ENCODE data around the gene ATF6. TPM values are rescaled to one million over a fixed set of nuclear protein-coding genes. Genes with fewer than 3 reads are reported as not detected.

Gene ATF6
- total RNA-seq, 1 donor from 2014 or later, result 38.6 TPM

DNA sequence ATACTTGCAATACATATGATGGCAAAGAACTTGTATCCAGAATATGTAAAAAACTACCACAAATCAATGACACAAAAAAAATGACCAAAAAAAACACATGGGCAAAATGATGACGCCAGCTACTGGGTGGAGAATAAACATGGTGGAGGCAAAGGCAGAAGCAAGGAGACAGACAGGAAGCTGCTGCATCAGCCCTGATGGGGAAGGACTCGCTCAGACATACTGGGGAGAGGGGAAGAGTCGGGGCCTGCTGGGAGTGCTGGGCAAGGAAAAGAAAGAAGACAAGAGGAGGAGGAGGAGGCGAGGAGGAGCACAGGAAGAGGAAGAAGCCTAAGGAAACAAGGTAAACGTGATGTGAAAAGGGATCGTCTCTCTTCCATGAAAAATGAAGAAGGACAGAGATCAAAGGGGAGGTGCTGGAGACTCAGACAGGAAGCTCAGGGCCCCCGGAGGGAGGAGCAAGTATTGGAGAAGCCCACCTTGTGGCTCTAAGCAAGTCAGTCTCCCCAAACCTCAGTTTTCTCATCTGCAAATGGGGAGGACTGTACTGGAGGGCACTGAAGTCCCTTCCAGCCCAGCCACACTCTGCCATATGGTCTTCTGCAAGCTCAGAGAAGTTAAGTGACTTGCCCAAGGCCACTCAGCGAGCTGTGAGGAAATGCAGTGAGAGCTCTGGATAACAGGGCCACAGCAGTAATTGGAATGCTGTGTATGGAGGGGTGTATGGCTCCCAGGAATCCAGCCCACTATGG, 233.4 kb downstream of the ATF6 start:
- TF ChIP-seq, protein P1, sequence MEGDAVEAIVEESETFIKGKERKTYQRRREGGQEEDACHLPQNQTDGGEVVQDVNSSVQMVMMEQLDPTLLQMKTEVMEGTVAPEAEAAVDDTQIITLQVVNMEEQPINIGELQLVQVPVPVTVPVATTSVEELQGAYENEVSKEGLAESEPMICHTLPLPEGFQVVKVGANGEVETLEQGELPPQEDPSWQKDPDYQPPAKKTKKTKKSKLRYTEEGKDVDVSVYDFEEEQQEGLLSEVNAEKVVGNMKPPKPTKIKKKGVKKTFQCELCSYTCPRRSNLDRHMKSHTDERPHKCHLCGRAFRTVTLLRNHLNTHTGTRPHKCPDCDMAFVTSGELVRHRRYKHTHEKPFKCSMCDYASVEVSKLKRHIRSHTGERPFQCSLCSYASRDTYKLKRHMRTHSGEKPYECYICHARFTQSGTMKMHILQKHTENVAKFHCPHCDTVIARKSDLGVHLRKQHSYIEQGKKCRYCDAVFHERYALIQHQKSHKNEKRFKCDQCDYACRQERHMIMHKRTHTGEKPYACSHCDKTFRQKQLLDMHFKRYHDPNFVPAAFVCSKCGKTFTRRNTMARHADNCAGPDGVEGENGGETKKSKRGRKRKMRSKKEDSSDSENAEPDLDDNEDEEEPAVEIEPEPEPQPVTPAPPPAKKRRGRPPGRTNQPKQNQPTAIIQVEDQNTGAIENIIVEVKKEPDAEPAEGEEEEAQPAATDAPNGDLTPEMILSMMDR (IDR thresholded peaks at IDR 0.05; ENCODE audit: insufficient read depth, low read length, poor library complexity, severe bottlenecking), result no peak
- Histone ChIP-seq H3K36me3 (ENCODE audit: control insufficient read depth, insufficient read depth, low read length) (no peaks in the 10 kb centered on the region), H3K4me3 (ENCODE audit: low read depth, low read length) (no peak overlapping the region), H3K27me3 (ENCODE audit: control insufficient read depth, insufficient read depth, low read length) (no peaks in the 10 kb centered on the region)
- no peak for DNase-seq (ENCODE audit: low read depth)

DNA sequence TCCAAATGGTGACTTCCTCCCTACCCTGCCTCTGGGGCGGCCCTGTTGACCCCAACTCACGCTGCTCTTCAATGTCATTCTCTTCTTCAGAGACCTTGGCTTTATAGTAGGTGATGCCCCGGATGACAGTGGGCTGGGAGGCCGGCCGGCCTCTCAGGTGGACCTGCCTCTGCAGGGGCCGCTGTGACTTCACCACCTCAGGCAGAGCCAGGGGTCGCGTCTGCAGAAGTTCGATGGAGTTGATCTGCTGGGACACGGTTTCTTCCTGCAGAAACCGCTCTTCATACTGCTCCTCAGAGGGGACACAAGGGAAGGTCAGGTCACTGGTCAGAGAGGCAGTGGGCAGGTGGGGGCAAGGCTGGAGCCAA, 233.9 kb downstream of the ATF6 start:
- no peaks in the 10 kb centered on the region for H3K36me3 ChIP-seq (ENCODE audit: control insufficient read depth, insufficient read depth, low read length)
- TF ChIP-seq, protein P1 (IDR thresholded peaks at IDR 0.05; ENCODE audit: insufficient read depth, low read length, poor library complexity, severe bottlenecking), result no peak
- DNase-seq (ENCODE audit: low read depth), result no peak
- H3K27me3 ChIP-seq (ENCODE audit: control insufficient read depth, insufficient read depth, low read length), result no peaks in the 10 kb centered on the region
- H3K4me3 ChIP-seq (ENCODE audit: low read depth, low read length), result no peak overlapping the region

DNA sequence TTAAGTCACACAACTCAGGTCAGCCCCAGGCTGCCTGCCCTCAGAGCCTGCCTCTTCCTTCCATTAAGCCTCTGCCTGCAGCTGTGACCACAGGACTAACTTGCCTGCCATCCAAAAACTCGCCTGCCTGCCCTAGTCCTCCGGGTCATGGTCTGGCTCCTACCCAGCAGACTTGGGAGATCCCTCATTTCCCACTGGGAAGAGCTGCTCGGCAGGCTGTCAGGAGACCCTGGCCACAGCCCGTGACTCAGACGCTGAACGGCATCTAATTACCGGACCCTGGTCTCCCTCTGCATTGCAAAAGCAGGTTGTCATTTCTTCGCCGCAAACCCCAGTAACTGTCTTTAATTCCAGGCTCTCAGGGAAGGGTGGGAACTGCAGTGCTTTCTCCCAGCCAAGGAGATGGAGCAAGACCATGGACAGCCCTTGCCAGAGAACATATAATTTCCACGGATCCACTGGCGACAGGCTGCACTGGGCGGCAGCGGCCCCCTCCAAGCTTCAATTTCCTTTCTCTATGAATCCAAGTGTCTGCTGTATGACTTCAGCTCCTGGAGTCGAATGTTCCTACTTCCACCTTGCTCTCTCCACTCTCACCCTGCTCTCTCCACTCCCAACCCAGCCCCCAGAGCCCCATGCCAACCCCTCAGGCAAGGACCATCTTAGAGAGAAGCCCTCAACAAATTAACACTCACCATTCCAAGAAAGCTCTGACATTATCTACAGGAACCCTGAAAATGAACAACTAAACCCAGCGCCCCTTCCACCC, 237.1 kb downstream of the ATF6 start:
- Histone ChIP-seq H3K36me3 (ENCODE audit: control insufficient read depth, insufficient read depth, low read length) (no peaks in the 10 kb centered on the region), H3K27me3 (ENCODE audit: control insufficient read depth, insufficient read depth, low read length) (no peaks in the 10 kb centered on the region), H3K4me3 (ENCODE audit: low read depth, low read length) (no peak overlapping the region)
- TF ChIP-seq, protein P1 (IDR thresholded peaks at IDR 0.05; ENCODE audit: insufficient read depth, low read length, poor library complexity, severe bottlenecking), result no peak
- DNase-seq (ENCODE audit: low read depth), result peak; percentile 94

DNA sequence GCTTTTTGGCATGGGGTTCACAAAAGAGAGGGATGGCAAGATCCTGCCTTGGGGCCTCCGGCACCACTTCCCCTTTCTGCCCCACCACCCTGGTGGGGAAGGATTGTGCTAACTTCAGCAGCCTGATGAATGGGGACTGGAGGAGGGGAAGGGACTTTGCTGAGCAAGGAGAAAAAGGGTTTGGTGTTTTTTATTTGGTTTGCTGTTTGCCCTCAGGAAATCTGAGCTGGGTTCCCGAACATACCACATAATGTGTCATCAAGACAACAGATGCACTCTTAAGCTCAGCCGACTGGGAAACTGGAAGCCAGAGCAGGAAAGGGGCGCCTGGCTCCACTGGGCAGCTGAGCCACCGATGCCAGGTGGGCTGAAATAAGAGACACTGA, 237.7 kb downstream of the ATF6 start:
- Histone ChIP-seq H3K4me3 (ENCODE audit: low read depth, low read length) (no peak overlapping the region), H3K36me3 (ENCODE audit: control insufficient read depth, insufficient read depth, low read length) (no peaks in the 10 kb centered on the region), H3K27me3 (ENCODE audit: control insufficient read depth, insufficient read depth, low read length) (no peaks in the 10 kb centered on the region)
- peak; percentile 86 for DNase-seq (ENCODE audit: low read depth)
- TF ChIP-seq, protein P1 (IDR thresholded peaks at IDR 0.05; ENCODE audit: insufficient read depth, low read length, poor library complexity, severe bottlenecking), result no peak

DNA sequence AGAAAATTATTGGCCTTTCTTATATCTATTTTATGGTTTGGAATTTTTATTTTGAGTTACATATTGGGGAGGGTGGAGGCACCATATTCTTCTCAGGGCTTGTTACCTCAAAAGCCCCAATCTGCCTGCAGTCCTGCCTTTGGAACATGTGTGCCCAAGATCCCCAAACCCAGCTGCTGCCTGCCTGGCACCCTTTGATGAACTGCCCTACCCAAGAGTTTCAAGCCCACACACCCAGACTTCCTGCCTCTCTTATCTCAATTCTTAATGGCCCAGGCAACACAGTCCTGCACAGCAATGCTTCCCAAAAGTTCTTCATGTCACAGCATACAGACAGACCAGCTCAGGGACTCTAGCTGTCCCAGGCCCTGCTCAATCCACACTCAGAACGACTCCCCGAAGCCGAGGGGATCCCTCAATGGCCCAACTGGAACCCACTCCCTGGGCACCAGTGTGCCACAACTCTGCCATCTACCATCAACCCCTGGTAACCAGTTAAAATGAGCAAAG, 238.4 kb downstream of the ATF6 start:
- Histone ChIP-seq H3K36me3 (ENCODE audit: control insufficient read depth, insufficient read depth, low read length) (no peaks in the 10 kb centered on the region), H3K4me3 (ENCODE audit: low read depth, low read length) (no peak overlapping the region), H3K27me3 (ENCODE audit: control insufficient read depth, insufficient read depth, low read length) (no peaks in the 10 kb centered on the region)
- DNase-seq (ENCODE audit: low read depth), result no peak
- TF ChIP-seq, protein P1 (IDR thresholded peaks at IDR 0.05; ENCODE audit: insufficient read depth, low read length, poor library complexity, severe bottlenecking), result no peak

Data from kidney epithelial cell (primary cell).